Lower leg skin (tissue), 3 donors: ENCODE measurements around the gene LIPC.

Experiments
- CTCF ChIP-seq, 3 donors: fragments of 450-650 bp; IDR thresholded peaks; one replicate each; pipeline ENCODE4 v1.5.1; 2016; ENCODE audit warnings: antibody characterized with exemption in 3 of 3, mild to moderate bottlenecking in 3 of 3, moderate library complexity in 2 of 3
- POLR2A ChIP-seq, 2 donors: fragments of 450-650 bp; IDR thresholded peaks; one replicate each; pipeline ENCODE4 v1.6.1; 2016 to 2017; ENCODE audit warnings: antibody characterized with exemption in 2 of 2, mild to moderate bottlenecking in 1 of 2, moderate library complexity in 1 of 2

GRCh38 chr15:58597943-58598828, 166.4 kb downstream of the LIPC start:
- no peak for TF ChIP-seq POLR2A (IDR thresholded peaks at IDR 0.05)
- no peak for TF ChIP-seq CTCF (IDR thresholded peaks at IDR 0.05)
